Right lobe of liver (tissue), 6 donors: Measurements from ENCODE around the gene POLE2. TPM values are rescaled to one million over a fixed set of nuclear protein-coding genes. Genes with fewer than 3 reads are reported as not detected.
"Not testable (repeated sequence)": the region's sequence is repeated elsewhere in the genome, so short reads cannot be mapped to it uniquely, and the experiment has no call there.

Source experiments
- ATAC-seq, 4 donors: fragments of 200-7000 bp; cut with Tn5 transposase; one replicate each; pipeline ENCODE4 v1.9.1; 2020; ENCODE audit warnings: mild to moderate bottlenecking in 4 of 4, moderate library complexity in 4 of 4
- DNase-seq, 3 donors: peaks; one replicate each; pipeline ENCODE4 v3.0.0-alpha.2; 2020
- H3K27ac ChIP-seq, 3 donors: fragments of 200-600 bp; one replicate each; pipeline ENCODE4 v1.8.0; 2022
- H3K27me3 ChIP-seq, 2 donors: fragments of 200-600 bp; one replicate each; pipeline ENCODE4 v1.8.0; 2022
- H3K36me3 ChIP-seq, 4 donors: fragments of 200-600 bp; sonication (generic) in 1 of 4; one replicate each; pipeline versions ENCODE4 v1.5.1 to v1.8.0; 2017 to 2022; ENCODE audit warnings: control low read depth in 1 of 4
- H3K4me1 ChIP-seq, 4 donors: fragments of 200-600 bp; sonication (generic) in 1 of 4; one replicate each; pipeline versions ENCODE4 v1.5.1 to v1.8.0; 2017 to 2022; ENCODE audit warnings: control low read depth in 1 of 4
- H3K4me3 ChIP-seq, 3 donors: fragments of 200-600 bp; one replicate each; pipeline ENCODE4 v1.8.0; 2022
- H3K9me3 ChIP-seq, 4 donors: fragments of 200-600 bp; sonication (generic) in 1 of 4; one replicate each; pipeline versions ENCODE4 v1.5.1 to v1.8.0; 2017 to 2022; ENCODE audit warnings: control low read depth in 1 of 4
- POLR2A ChIP-seq: fragments of 450-650 bp; IDR thresholded peaks from one replicate; pipeline ENCODE4 v1.6.1; 2017; ENCODE audit warnings: antibody characterized with exemption, mild to moderate bottlenecking
- WGBS: methylation state at CpG from one replicate; pipeline ENCODE4 v1.1.6; 2018; ENCODE audit warnings: low coverage, low lambda C conversion rate; ENCODE audit not compliant: insufficient coverage; ENCODE audit errors: missing lambda C conversion rate; 5-methylcytosine and 5-hydroxymethylcytosine counted together
- intact Hi-C, 2 donors: fragments of 100-400 bp; cut with DNase I; formaldehyde crosslinking; loops; one replicate each; pipeline versions ENCODE4 v1.11.2 to v1.14.1; 2022
- total RNA-seq, 6 experiments: library from RNA; depleted of rRNA in 2 of 6; stranded (reverse); fragments of >200 nt in 2 of 6; fragmentation: NEBNext Ultra II Directional in 3 of 6; extraction: Animal tissue kit (Norgen Biotek cat#: 25700) in 3 of 6; gene quantifications; one replicate each; pipeline versions ENCODE4 v1.1.0 to v1.2.4, GENCODE V29; 2016 to 2023
- TF ChIP-seq, protein P1 (sequence below), 4 donors: fragments of 200-600 bp in 3 of 4; fragments of 450-650 bp in 1 of 4; IDR thresholded peaks; one replicate each; pipeline versions ENCODE4 v1.5.1 to v1.8.0; 2016 to 2022; ENCODE audit warnings: antibody characterized with exemption in 4 of 4, mild to moderate bottlenecking in 2 of 4
- donor health status: DM: no; HTN: yes; CAD: no.
- donor health status: DM: no; HTN: no; CAD: no.
- donor health status: DM: no; HTN: no; CAD: no.
- donor health status: DM: no; HTN: yes; CAD: no.
- donor health status: DM: no; HTN: yes; CAD: no.

The POLE2 gene
- total RNA-seq, 6 experiments from 2014 or later, result 0.73 to 9.0 (median 4.2) TPM

DNA sequence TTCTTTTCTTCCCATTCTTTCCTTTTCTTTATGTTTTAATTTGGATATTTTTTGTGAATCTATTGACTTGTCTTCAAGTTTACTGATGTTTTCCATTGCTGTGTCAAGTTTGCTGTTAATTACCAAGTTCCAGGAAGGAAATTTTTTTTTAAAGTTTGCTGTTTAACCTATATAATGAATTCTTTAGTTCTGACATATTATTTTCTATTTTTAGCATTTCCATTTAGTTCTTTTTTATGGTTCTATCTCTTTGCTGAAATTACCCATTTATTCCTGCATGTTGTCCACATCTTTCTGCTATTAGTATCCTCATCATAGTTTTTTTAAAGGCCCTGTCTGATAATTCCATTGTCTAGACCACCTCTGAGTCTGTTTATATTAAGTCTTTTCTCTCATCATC, 32.7 kb upstream of the POLE2 start:
- DNase-seq (no peak), ATAC-seq (no peak)
- no peak overlapping the region for H3K27ac ChIP-seq
- no peak for TF ChIP-seq POLR2A
- TF ChIP-seq, protein P1, sequence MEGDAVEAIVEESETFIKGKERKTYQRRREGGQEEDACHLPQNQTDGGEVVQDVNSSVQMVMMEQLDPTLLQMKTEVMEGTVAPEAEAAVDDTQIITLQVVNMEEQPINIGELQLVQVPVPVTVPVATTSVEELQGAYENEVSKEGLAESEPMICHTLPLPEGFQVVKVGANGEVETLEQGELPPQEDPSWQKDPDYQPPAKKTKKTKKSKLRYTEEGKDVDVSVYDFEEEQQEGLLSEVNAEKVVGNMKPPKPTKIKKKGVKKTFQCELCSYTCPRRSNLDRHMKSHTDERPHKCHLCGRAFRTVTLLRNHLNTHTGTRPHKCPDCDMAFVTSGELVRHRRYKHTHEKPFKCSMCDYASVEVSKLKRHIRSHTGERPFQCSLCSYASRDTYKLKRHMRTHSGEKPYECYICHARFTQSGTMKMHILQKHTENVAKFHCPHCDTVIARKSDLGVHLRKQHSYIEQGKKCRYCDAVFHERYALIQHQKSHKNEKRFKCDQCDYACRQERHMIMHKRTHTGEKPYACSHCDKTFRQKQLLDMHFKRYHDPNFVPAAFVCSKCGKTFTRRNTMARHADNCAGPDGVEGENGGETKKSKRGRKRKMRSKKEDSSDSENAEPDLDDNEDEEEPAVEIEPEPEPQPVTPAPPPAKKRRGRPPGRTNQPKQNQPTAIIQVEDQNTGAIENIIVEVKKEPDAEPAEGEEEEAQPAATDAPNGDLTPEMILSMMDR (IDR thresholded peaks at IDR 0.05), result no peak
- no peaks in the 10 kb centered on the region for H3K27me3 ChIP-seq
- H3K36me3 ChIP-seq, result peaks cover 0 to 4% (median under 1%) of the 10 kb centered on the region in 4 donors
- H3K4me3 ChIP-seq, result no peak overlapping the region
- no peaks in the 10 kb centered on the region for H3K9me3 ChIP-seq
- intact Hi-C loops, result no loop called here
- no peaks in the 10 kb centered on the region for H3K4me1 ChIP-seq

DNA sequence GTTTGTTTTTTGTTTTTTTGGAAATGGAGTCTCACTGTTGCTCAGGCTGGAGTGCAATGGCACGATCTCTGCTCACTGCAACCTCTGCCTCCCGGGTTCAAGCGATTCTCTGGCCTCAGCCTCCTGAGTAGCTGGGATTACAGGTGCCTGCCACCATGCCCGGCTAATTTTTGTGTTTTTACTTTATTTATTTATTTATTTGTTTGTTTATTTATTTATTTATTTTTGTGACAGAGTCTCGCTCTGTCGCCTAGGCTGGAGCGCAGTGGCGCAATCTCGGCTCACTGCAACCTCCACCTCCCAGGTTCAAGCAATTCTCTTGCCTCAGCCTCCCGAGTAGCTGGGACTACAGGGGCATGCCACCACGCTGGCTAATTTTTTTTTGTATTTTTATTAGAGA, 23.0 kb upstream of the POLE2 start:
- H3K27me3 ChIP-seq, H3K4me1 ChIP-seq, H3K36me3 ChIP-seq, H3K4me3 ChIP-seq, H3K9me3 ChIP-seq, DNase-seq, ATAC-seq, intact Hi-C loops, H3K27ac ChIP-seq: not testable (repeated sequence)
- WGBS, result 97% methylated on average over 11 of the region's 11 CpGs

DNA sequence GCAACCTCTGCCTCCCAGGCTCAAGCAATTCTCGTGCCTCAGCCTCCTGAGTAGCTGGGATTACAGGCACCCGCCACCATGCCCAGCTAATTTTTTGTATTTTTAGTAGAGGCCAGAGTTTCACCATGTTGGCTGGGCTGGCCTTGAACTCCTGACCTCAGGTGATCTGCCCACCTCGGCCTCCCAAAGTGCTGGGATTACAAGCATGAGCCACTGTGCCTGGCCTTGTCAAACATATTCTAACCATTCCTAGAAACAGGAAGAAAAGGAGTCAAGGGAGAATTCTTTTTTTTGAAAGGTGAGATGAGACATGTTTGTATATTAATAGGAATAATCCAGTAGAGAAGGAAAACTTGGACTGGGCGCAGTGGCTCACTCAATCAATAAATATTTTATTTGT, 16.5 kb upstream of the POLE2 start:
- H3K4me1 ChIP-seq, H3K9me3 ChIP-seq, ATAC-seq, intact Hi-C loops, H3K27ac ChIP-seq, H3K27me3 ChIP-seq, DNase-seq, H3K4me3 ChIP-seq, H3K36me3 ChIP-seq: not testable (repeated sequence)
- WGBS, result 66% methylated on average over 3 of the region's 4 CpGs

DNA sequence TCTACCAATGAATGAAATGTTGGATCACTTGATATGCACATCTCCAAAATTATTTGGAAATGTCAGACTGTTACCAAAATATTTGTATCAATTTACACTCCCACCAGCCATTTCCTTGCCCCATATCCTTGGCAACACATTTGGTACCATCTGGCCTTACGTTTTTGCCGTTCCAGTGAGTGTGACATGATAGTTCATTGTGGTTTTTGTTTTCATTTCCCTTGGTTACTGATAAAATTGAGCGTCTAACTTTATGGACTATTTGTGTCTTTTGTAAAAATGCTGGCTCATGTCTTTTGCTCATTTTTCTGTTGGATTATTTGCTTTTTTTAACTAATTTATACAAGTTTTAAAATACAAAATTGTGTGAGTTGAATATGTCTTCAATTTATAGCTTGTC, 16.0 kb upstream of the POLE2 start:
- no peak for TF ChIP-seq POLR2A
- TF ChIP-seq, protein P1 (IDR thresholded peaks at IDR 0.05), result no peak
- ATAC-seq, result no peak
- DNase-seq, result no peak
- Histone ChIP-seq H3K4me1 (no peaks in the 10 kb centered on the region), H3K27ac (no peak overlapping the region), H3K36me3 (peaks cover 0 to 2% (median 0%) of the 10 kb centered on the region in 4 donors), H3K9me3 (no peaks in the 10 kb centered on the region), H3K4me3 (no peak overlapping the region), H3K27me3 (no peaks in the 10 kb centered on the region)
- intact Hi-C loops, result no loop called here
- WGBS, result 47% methylated on average over 3 of the region's 3 CpGs

DNA sequence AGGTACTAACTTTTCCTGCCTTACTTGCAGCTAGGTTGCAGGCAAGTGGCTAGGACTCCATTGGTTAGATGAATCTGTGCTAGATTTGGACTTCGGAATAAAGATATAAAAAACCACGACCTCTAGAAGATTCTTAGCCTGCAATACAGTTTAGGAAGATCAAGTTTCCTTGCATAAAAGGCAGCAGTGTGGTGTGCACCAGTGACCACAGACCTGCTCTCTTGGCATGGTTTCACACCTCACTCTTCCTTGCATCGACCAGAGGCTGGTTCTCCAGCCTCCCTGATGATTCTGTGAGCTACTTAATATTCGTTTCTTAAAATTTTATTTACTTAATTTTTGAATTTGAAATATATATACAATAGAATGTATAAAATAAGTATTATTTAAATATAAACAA, 14.7 kb upstream of the POLE2 start:
- intact Hi-C loops, result no loop called here
- H3K27me3 ChIP-seq, result no peaks in the 10 kb centered on the region
- no peak overlapping the region for H3K27ac ChIP-seq
- no peak for ATAC-seq
- H3K4me3 ChIP-seq, result no peak overlapping the region
- 69% methylated on average over 4 of the region's 4 CpGs for WGBS
- no peaks in the 10 kb centered on the region for H3K9me3 ChIP-seq
- peaks cover 0 to 2% (median 0%) of the 10 kb centered on the region in 4 donors for H3K36me3 ChIP-seq
- no peak for DNase-seq
- no peaks in the 10 kb centered on the region for H3K4me1 ChIP-seq
- no peak for TF ChIP-seq POLR2A
- TF ChIP-seq, protein P1 (IDR thresholded peaks at IDR 0.05), result no peak

DNA sequence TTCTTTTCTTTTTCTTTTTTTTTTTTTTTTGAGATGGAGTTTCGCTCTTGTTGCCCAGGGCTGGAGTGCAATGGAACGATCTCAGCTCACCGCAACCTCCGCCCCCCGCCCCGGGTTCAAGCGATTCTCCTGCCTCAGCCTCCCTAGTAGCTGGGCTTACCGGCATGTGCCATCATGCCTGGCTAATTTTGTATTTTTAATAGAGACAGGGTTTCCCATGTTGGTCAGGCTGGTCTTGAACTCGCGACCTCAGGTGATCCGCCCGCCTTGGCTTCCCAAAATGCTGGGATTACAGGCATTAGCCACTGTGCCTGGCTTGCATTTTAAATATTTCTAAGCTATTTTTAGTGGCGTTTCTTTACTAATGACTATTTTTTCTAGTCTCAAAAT, 5.7 kb upstream of the POLE2 start:
- DNase-seq, H3K27me3 ChIP-seq, H3K4me1 ChIP-seq, H3K9me3 ChIP-seq, ATAC-seq, H3K36me3 ChIP-seq, intact Hi-C loops: not testable (repeated sequence)
- H3K4me3 ChIP-seq, result peak overlapping the region; percentile 49 to 77 (median 70)
- WGBS, result 28% methylated on average over 6 of the region's 13 CpGs
- H3K27ac ChIP-seq, result peak overlapping the region; percentile 88 to 94 (median 91)
